Measurements from ENCODE around the gene YWHAQ. TPM values are rescaled to one million over a fixed set of nuclear protein-coding genes. Genes with fewer than 3 reads are reported as not detected.

The YWHAQ gene
- total RNA-seq, 2 experiments from 2014 or later, result 95.8 to 101 TPM

DNA sequence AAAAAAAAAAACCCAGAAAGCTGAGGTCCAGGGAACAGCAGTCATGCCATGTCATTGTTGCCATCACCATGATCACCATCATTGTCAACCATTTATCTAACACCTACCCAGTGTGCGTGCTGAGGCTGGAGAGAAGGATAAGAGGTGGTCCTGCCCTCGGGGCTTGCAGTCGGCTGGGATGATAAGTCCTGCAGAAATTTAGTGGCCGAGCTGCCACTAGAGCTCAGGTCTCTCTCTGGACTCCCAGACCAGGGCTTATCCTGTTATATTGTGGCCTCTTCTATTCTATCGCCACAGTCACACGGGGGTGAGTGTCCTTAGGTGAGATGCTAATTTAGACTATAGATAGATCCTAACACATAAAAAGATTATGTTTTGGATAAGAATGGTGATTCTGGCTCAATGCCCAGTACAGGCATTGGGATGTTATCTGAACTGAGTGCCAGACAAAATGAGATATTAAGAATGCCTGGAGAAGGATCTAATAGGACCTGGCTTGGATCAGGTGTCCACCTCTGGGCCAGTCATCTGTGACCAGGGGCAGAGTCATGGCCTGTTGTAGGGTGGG is 43.2 kb upstream of the YWHAQ start:
- H3K4me3 Mint-ChIP-seq, result no peak overlapping the region
- H3K9me3 Mint-ChIP-seq, result no peaks in the 10 kb centered on the region
- TF ChIP-seq, protein P1, sequence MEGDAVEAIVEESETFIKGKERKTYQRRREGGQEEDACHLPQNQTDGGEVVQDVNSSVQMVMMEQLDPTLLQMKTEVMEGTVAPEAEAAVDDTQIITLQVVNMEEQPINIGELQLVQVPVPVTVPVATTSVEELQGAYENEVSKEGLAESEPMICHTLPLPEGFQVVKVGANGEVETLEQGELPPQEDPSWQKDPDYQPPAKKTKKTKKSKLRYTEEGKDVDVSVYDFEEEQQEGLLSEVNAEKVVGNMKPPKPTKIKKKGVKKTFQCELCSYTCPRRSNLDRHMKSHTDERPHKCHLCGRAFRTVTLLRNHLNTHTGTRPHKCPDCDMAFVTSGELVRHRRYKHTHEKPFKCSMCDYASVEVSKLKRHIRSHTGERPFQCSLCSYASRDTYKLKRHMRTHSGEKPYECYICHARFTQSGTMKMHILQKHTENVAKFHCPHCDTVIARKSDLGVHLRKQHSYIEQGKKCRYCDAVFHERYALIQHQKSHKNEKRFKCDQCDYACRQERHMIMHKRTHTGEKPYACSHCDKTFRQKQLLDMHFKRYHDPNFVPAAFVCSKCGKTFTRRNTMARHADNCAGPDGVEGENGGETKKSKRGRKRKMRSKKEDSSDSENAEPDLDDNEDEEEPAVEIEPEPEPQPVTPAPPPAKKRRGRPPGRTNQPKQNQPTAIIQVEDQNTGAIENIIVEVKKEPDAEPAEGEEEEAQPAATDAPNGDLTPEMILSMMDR (IDR thresholded peaks at IDR 0.05), result no peak
- Histone ChIP-seq H3K36me3 (ENCODE audit: insufficient read depth, low read length) (no peaks in the 10 kb centered on the region), H3K9me3 (ENCODE audit: control insufficient read depth in 1 of 2, insufficient read depth in 1 of 2, low read length in 2 of 2) (no peaks in the 10 kb centered on the region), H3K4me1 (ENCODE audit: insufficient read depth, low read length) (no peaks in the 10 kb centered on the region), H3K4me3 (ENCODE audit: low read length) (no peak overlapping the region), H3K27me3 (ENCODE audit: control insufficient read depth in 1 of 2, insufficient read depth in 2 of 2, low read length in 2 of 2) (no peaks in the 10 kb centered on the region), H3K27ac (ENCODE audit: low read depth in 1 of 2, low read length in 2 of 2) (no peak overlapping the region)
- intact Hi-C loops (cut with DNase I, micrococcal nuclease), result no loop called here
- no peaks in the 10 kb centered on the region for H3K4me1 Mint-ChIP-seq (ENCODE audit: low read depth)
- H3K27me3 Mint-ChIP-seq, result no peaks in the 10 kb centered on the region
- H3K36me3 Mint-ChIP-seq (ENCODE audit: low read depth), result no peaks in the 10 kb centered on the region
- no peak for ATAC-seq (ENCODE audit: poor library complexity)
- ChIA-PET CTCF (interaction anchor here (0.6 kb wide), 1 partner anchor 374 kb away, joined by 3 read pairs; no protein-coding TSS in a partner anchor), POLR2A (no interaction called here)
- no peak for DNase-seq
- no peak overlapping the region for H3K27ac Mint-ChIP-seq

DNA sequence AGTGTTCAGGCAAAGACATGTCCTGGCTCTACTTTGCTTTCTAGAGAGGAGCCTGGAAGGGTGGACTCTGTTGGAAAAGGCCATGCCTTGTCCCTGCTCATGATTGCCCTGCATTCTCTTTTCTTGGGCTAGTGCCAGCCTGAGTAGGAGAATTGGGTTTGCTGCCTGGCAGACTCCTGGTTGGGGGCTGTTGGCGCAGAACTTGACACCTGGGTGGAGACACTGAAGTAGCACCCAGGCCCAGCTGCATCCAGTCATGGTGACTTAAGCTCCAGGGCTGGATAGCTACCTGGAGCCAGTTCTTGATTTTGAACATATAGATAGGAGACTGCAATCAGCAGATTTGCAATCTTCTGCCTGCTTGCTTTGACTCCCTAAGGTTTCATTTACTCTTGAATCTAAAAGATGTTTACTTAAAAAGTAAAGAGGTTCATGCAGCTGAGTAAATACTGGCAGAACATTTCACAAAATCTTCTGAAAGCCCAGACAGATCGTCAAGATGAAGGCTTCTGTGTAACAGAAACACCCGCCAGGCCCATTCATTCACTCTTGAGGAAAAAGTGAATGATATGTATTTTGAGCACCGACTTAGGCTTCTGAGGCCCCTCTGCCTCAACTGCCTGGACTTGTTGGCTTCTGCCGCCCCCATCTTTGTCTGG is 38.0 kb upstream of the YWHAQ start:
- H3K27ac Mint-ChIP-seq, result no peak overlapping the region
- no peaks in the 10 kb centered on the region for H3K27me3 ChIP-seq (ENCODE audit: control insufficient read depth in 1 of 2, insufficient read depth in 2 of 2, low read length in 2 of 2)

DNA sequence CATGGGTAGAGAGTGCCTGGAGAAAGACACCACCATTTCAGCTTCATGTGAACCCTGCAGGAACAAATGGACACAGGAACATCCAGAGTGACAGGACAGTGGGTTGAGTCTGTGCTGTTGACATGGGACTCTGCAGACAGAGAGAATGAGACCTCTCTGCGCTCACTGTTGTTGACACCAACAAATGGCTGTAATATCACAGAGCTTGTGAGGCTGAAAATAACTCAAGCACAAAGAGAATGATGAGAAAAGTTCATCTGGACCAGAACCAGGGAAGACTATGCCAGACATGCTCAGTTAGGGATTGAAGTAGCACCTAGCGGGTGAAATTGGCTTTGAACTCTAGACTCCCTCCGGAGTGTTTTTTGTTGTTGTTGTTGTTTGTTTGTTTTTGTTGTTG is 37.0 kb upstream of the YWHAQ start:
- ATAC-seq (ENCODE audit: poor library complexity) (no peak), DNase-seq (no peak)
- H3K27ac Mint-ChIP-seq, result no peak overlapping the region
- H3K4me3 ChIP-seq (ENCODE audit: low read length), result no peak overlapping the region
- intact Hi-C loops (cut with DNase I, micrococcal nuclease), result no loop called here
- H3K36me3 Mint-ChIP-seq (ENCODE audit: low read depth), result no peaks in the 10 kb centered on the region
- ChIA-PET CTCF (no interaction called here), POLR2A (no interaction called here)
- peaks cover 15% of the 10 kb centered on the region for H3K4me1 ChIP-seq (ENCODE audit: insufficient read depth, low read length)
- H3K27me3 Mint-ChIP-seq, result no peaks in the 10 kb centered on the region
- no peaks in the 10 kb centered on the region for H3K9me3 ChIP-seq (ENCODE audit: control insufficient read depth in 1 of 2, insufficient read depth in 1 of 2, low read length in 2 of 2)
- H3K36me3 ChIP-seq (ENCODE audit: insufficient read depth, low read length), result no peaks in the 10 kb centered on the region
- H3K4me3 Mint-ChIP-seq, result no peak overlapping the region
- no peaks in the 10 kb centered on the region for H3K27me3 ChIP-seq (ENCODE audit: control insufficient read depth in 1 of 2, insufficient read depth in 2 of 2, low read length in 2 of 2)
- H3K4me1 Mint-ChIP-seq (ENCODE audit: low read depth), result no peaks in the 10 kb centered on the region
- H3K27ac ChIP-seq (ENCODE audit: low read depth in 1 of 2, low read length in 2 of 2), result no peak overlapping the region
- no peaks in the 10 kb centered on the region for H3K9me3 Mint-ChIP-seq
- TF ChIP-seq, protein P1 (IDR thresholded peaks at IDR 0.05), result no peak

More for the DNA sequence above, 38.0 kb upstream of the YWHAQ start:
- no peak overlapping the region for H3K27ac ChIP-seq (ENCODE audit: low read depth in 1 of 2, low read length in 2 of 2)
- Mint-ChIP-seq H3K9me3 (no peaks in the 10 kb centered on the region), H3K27me3 (no peaks in the 10 kb centered on the region), H3K4me3 (no peak overlapping the region), H3K4me1 (ENCODE audit: low read depth) (no peaks in the 10 kb centered on the region), H3K36me3 (ENCODE audit: low read depth) (no peaks in the 10 kb centered on the region)
- no peaks in the 10 kb centered on the region for H3K9me3 ChIP-seq (ENCODE audit: control insufficient read depth in 1 of 2, insufficient read depth in 1 of 2, low read length in 2 of 2)
- DNase-seq, result no peak
- TF ChIP-seq, protein P1 (IDR thresholded peaks at IDR 0.05), result no peak
- ATAC-seq (ENCODE audit: poor library complexity), result no peak
- peaks cover 8% of the 10 kb centered on the region for H3K4me1 ChIP-seq (ENCODE audit: insufficient read depth, low read length)
- POLR2A ChIA-PET, result no interaction called here
- intact Hi-C loops (cut with DNase I, micrococcal nuclease), result no loop called here
- H3K4me3 ChIP-seq (ENCODE audit: low read length), result no peak overlapping the region
- no peaks in the 10 kb centered on the region for H3K36me3 ChIP-seq (ENCODE audit: insufficient read depth, low read length)
- CTCF ChIA-PET, result no interaction called here
